Omental fat pad (tissue), 4 donors: ENCODE measurements around the gene KIRREL3. TPM values are rescaled to one million over a fixed set of nuclear protein-coding genes. Genes with fewer than 3 reads are reported as not detected.
"Not testable (repeated sequence)": the region's sequence is repeated elsewhere in the genome, so short reads cannot be mapped to it uniquely, and the experiment has no call there.

Source experiments
- ATAC-seq: fragments of 150-250 bp; one replicate; pipeline ENCODE4 v1.9.1; 2016; ENCODE audit warnings: mild to moderate bottlenecking, moderate library complexity; ENCODE audit not compliant: low FRiP score
- DNase-seq: peaks from one replicate; pipeline ENCODE4 v3.0.0-alpha.2; 2019; ENCODE audit warnings: low spot score
- CTCF ChIP-seq, 3 donors: fragments of 450-650 bp; IDR thresholded peaks; one replicate each; pipeline ENCODE4 v1.5.1; 2016 to 2017; ENCODE audit warnings: antibody characterized with exemption in 3 of 3, mild to moderate bottlenecking in 3 of 3, moderate library complexity in 2 of 3
- total RNA-seq, 4 donors: library from RNA; depleted of rRNA; stranded (reverse); fragments of >200 nt; gene quantifications; one replicate each; pipeline ENCODE4 v1.1.0, GENCODE V29; 2016

KIRREL3 gene
- total RNA-seq, 4 donors from 2014 or later, result 0.09 to 0.60 TPM; not detected in 2

GRCh38 chr11:126963603-126964363 lies 36.8 kb downstream of the KIRREL3 start:
- no peak for TF ChIP-seq CTCF (IDR thresholded peaks at IDR 0.05)
- no peak for ATAC-seq

GRCh38 chr11:126963115-126963514 lies 37.5 kb downstream of the KIRREL3 start:
- no peak for TF ChIP-seq CTCF (IDR thresholded peaks at IDR 0.05)
- no peak for ATAC-seq
- DNase-seq, result no peak

More at GRCh38 chr11:126963603-126964363, 36.8 kb downstream of the KIRREL3 start:
- DNase-seq, result no peak

- ATAC-seq, result no peak
- no peak for DNase-seq
- TF ChIP-seq CTCF (IDR thresholded peaks at IDR 0.05), result no peak
Observed at GRCh38 chr11:126959700-126960099, 40.9 kb downstream of the KIRREL3 start.

- TF ChIP-seq CTCF (IDR thresholded peaks at IDR 0.05), result no peak
- ATAC-seq, result no peak
- no peak for DNase-seq
Observed at GRCh38 chr11:126956635-126957034, 43.9 kb downstream of the KIRREL3 start.

GRCh38 chr11:126952533-126952932 lies 48.0 kb downstream of the KIRREL3 start:
- not testable (repeated sequence) for DNase-seq, ATAC-seq

- DNase-seq, result no peak
- no peak for TF ChIP-seq CTCF (IDR thresholded peaks at IDR 0.05)
- ATAC-seq, result no peak
Observed at GRCh38 chr11:126951465-126951864, 49.1 kb downstream of the KIRREL3 start.

GRCh38 chr11:126949066-126949891 lies 51.3 kb downstream of the KIRREL3 start:
- no peak for TF ChIP-seq CTCF (IDR thresholded peaks at IDR 0.05)
- DNase-seq (no peak), ATAC-seq (no peak)
